Activated CD8-positive, alpha-beta T cell treated with anti-CD3 and anti-CD28 coated beads, Interleukin-2, amount 10 ng/mL, durations not matched to agents 7 days and 5 days (primary cell): Measurements from ENCODE around the gene LDLRAD3. TPM values are rescaled to one million over a fixed set of nuclear protein-coding genes. Genes with fewer than 3 reads are reported as not detected.
A peak's percentile ranks its signal among the peaks of the same experiment; 100 is the strongest.

Experiments
- ATAC-seq: fragments of 150-1000 bp; cut with Tn5 transposase; one replicate; pipeline ENCODE4 v1.10.0; 2021; ENCODE audit warnings: moderate library complexity
- CTCF ChIA-PET: fragments of 350-600 bp; sonication (Branson Sonifier 250); formaldehyde crosslinking; loops from one replicate; lab custom pipeline; 2021; ENCODE audit warnings: antibody characterized with exemption; lab: Charles Lee
- POLR2A ChIA-PET: fragments of 350-600 bp; sonication (Branson Sonifier 250); formaldehyde crosslinking; loops from one replicate; lab custom pipeline; 2021; ENCODE audit warnings: antibody characterized with exemption; lab: Charles Lee
- DNase-seq: peaks from one replicate; pipeline ENCODE4 v3.0.0-alpha.2; 2020
- H3K27ac Mint-ChIP-seq: one replicate; pipeline ENCODE4 v1.8.0; 2021; ENCODE audit warnings: mild to moderate bottlenecking, mixed read lengths
- H3K27me3 Mint-ChIP-seq: one replicate; pipeline ENCODE4 v1.8.0; 2021; ENCODE audit warnings: low read depth, mixed read lengths
- H3K36me3 Mint-ChIP-seq: one replicate; pipeline ENCODE4 v1.8.0; 2021; ENCODE audit warnings: low read depth, mixed read lengths
- H3K4me1 Mint-ChIP-seq: one replicate; pipeline ENCODE4 v1.8.0; 2021; ENCODE audit warnings: low read depth, mixed read lengths
- H3K4me3 Mint-ChIP-seq: one replicate; pipeline ENCODE4 v1.8.0; 2021; ENCODE audit warnings: mild to moderate bottlenecking, mixed read lengths
- H3K9me3 Mint-ChIP-seq: one replicate; pipeline ENCODE4 v1.8.0; 2022; ENCODE audit warnings: mixed read lengths; ENCODE audit not compliant: insufficient read depth
- total RNA-seq, 2 experiments: library from RNA; stranded (reverse); gene quantifications; one replicate each; pipeline ENCODE4 v1.2.3, GENCODE V29; 2021

Gene LDLRAD3
- total RNA-seq, 2 experiments from 2014 or later = 0.21 TPM; not detected in 1

DNA sequence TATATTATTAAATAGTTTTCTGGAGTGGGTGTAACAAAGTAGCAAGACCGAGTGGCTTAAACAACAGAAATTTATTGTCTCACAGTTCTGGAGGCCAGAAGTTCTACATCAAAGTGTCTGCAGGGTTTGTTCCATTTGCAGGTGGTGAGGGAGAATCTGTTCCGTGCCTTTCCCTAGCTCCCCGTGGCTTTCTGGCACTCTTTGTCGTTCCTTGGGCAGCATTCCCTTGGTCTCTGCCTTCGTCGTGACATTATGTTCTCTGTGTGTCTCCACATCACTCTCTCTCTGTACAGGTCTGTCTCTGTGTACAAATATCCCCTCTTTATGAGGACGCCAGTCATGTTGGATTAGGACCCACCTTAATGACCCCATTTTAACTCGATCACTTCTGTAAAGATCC, 38.2 kb downstream of the LDLRAD3 start:
- ATAC-seq (no peak), DNase-seq (no peak)
- no peaks in the 10 kb centered on the region for H3K36me3 Mint-ChIP-seq
- no peak overlapping the region for H3K27ac Mint-ChIP-seq
- POLR2A ChIA-PET = no interaction called here
- CTCF ChIA-PET = no interaction called here
- no peaks in the 10 kb centered on the region for H3K4me1 Mint-ChIP-seq
- peaks cover 1% of the 10 kb centered on the region for H3K27me3 Mint-ChIP-seq
- no peak overlapping the region for H3K4me3 Mint-ChIP-seq
- H3K9me3 Mint-ChIP-seq = no peaks in the 10 kb centered on the region

DNA sequence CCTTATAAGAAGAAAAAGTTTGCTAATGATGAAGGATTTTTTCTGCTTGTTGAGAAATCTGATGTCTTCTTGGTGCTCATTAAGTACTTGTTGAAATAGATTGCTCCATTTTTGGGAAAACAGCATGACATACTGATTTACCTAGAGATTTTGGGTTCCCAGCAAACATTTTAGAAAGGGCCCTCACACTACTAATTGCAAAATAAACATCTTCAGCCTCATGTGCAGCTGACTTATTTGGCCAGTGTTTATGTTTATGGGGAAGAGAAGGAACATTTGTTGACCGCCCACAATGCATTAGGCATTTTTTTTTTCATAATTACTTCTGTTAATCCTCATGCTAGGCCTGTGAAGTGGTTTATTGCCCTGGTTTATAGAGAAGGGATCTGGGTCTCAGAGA, 40.1 kb downstream of the LDLRAD3 start:
- H3K36me3 Mint-ChIP-seq = no peaks in the 10 kb centered on the region
- H3K9me3 Mint-ChIP-seq = no peaks in the 10 kb centered on the region
- ATAC-seq = no peak
- ChIA-PET CTCF (no interaction called here), POLR2A (no interaction called here)
- no peak overlapping the region for H3K4me3 Mint-ChIP-seq
- H3K27ac Mint-ChIP-seq = no peak overlapping the region
- H3K27me3 Mint-ChIP-seq = peaks cover 1% of the 10 kb centered on the region
- DNase-seq = no peak
- H3K4me1 Mint-ChIP-seq = no peaks in the 10 kb centered on the region

DNA sequence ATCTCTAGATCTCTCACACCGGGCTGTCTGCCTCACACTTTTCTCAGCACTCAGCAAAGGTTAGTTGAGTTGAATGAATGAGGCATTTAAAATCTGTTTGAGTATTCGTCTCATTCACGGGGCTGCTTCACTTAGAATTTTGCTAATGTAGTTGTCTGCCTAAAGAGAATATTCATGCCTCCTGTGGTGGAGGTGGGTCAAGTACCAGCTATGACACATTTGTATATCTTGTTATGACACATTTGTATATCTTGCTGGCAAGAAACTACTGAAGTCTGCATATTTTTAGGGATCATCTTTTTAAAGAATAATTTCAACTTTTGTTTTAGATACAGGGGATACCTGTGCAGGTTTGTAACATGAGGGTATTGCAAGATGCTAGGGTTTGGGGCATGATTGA, 43.1 kb downstream of the LDLRAD3 start:
- Mint-ChIP-seq H3K9me3 (no peaks in the 10 kb centered on the region), H3K4me1 (no peaks in the 10 kb centered on the region), H3K27me3 (peaks cover 12% of the 10 kb centered on the region), H3K27ac (no peak overlapping the region), H3K36me3 (no peaks in the 10 kb centered on the region), H3K4me3 (no peak overlapping the region)
- POLR2A ChIA-PET = no interaction called here
- no peak for ATAC-seq
- DNase-seq = no peak
- CTCF ChIA-PET = no interaction called here

DNA sequence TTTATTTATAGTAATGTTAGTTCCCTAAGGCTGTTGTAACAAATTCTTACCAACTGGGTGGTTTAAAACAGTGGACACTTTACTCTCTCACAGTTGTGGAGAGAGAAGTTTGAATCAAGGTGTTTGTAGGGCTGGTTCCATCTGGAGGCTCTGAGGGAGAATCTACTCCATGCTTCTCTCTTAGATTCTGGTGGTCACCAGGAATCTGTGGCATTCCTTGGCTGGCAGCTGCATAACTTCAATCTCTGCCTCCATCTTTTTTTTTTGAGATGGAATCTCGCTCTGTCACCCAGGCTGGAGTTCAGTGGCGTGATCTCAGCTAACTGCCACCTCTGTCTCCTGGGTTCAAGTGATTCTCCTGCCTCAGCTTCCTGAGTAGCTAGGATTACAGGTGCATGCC, 46.3 kb downstream of the LDLRAD3 start:
- peaks cover 4% of the 10 kb centered on the region for H3K9me3 Mint-ChIP-seq
- ATAC-seq = no peak
- no peak for DNase-seq
- CTCF ChIA-PET = no interaction called here
- no peak overlapping the region for H3K4me3 Mint-ChIP-seq
- H3K27me3 Mint-ChIP-seq = peaks cover 16% of the 10 kb centered on the region
- H3K27ac Mint-ChIP-seq = no peak overlapping the region
- peaks cover 5% of the 10 kb centered on the region for H3K36me3 Mint-ChIP-seq
- POLR2A ChIA-PET = no interaction called here
- H3K4me1 Mint-ChIP-seq = peaks cover 26% of the 10 kb centered on the region

DNA sequence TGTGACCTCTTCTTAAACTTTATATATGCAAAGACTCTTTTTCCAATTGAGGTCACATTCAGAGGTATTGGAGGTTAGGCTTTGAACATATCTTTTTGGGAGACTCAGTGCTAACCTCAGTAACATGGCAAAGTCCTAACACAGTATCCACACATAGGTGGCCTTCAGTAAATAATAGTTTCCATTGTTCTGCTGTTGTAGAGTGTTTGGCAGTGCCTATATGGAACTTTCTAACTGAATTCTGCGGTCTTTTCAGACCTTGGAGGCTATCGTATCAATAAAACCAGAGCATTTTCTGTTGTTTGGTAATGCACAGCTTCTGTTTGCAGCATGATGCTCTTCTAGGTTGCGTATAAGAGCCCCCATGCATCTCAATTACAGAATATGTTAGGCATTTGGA, 47.0 kb downstream of the LDLRAD3 start:
- no peak for ATAC-seq
- ChIA-PET POLR2A (no interaction called here), CTCF (no interaction called here)
- no peak overlapping the region for H3K4me3 Mint-ChIP-seq
- H3K36me3 Mint-ChIP-seq = peaks cover 7% of the 10 kb centered on the region
- H3K4me1 Mint-ChIP-seq = peaks cover 28% of the 10 kb centered on the region
- H3K27ac Mint-ChIP-seq = no peak overlapping the region
- peaks cover 18% of the 10 kb centered on the region for H3K27me3 Mint-ChIP-seq
- DNase-seq = no peak
- H3K9me3 Mint-ChIP-seq = peaks cover 4% of the 10 kb centered on the region

DNA sequence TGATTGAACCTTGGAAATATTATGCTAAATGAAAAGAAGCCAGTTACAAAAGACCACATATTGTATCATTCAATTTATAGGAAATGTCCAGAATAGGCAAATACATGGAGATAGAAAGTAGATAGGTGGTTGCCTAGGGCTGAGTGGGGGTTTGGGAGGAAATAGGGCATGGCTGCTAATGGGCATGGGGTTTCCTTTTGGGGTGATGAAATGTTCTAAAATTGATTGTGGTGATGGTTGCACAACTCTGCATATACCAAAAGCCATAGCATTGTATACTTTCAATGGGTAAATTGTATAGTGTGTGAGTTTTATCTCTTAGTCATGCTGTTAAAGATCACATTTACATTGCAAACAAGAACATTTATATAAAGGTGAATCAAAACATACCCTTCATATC, 48.7 kb downstream of the LDLRAD3 start:
- Mint-ChIP-seq H3K36me3 (peaks cover 8% of the 10 kb centered on the region), H3K9me3 (peaks cover 8% of the 10 kb centered on the region), H3K27ac (no peak overlapping the region), H3K4me1 (peaks cover 28% of the 10 kb centered on the region), H3K27me3 (peaks cover 24% of the 10 kb centered on the region), H3K4me3 (no peak overlapping the region)
- POLR2A ChIA-PET = no interaction called here
- no peak for ATAC-seq
- CTCF ChIA-PET = no interaction called here
- DNase-seq = no peak

DNA sequence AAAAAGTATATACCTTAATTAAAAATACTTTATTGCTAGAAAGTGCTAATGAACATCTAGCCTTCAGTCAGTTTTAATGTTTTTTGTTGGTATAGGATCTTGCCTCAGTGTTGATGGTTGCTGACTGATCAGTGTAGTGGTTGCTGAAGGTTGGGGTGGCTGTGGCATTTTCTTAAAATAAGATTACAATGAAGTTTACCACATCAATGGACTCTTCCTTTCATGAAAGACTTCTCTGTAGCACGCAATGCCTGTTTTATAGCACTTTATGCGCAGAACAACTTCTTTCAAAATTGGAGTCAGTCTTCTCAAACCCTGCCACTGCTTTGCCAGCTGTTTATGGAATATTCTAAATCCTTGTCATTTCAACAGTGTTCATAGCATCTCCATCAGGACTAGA, 50.6 kb downstream of the LDLRAD3 start:
- Mint-ChIP-seq H3K4me3 (no peak overlapping the region), H3K36me3 (peaks cover 8% of the 10 kb centered on the region), H3K4me1 (peaks cover 28% of the 10 kb centered on the region), H3K27ac (no peak overlapping the region), H3K27me3 (peaks cover 24% of the 10 kb centered on the region), H3K9me3 (peaks cover 8% of the 10 kb centered on the region)
- ChIA-PET CTCF (no interaction called here), POLR2A (no interaction called here)
- peak; percentile 82 for ATAC-seq
- peak; percentile 66 for DNase-seq

DNA sequence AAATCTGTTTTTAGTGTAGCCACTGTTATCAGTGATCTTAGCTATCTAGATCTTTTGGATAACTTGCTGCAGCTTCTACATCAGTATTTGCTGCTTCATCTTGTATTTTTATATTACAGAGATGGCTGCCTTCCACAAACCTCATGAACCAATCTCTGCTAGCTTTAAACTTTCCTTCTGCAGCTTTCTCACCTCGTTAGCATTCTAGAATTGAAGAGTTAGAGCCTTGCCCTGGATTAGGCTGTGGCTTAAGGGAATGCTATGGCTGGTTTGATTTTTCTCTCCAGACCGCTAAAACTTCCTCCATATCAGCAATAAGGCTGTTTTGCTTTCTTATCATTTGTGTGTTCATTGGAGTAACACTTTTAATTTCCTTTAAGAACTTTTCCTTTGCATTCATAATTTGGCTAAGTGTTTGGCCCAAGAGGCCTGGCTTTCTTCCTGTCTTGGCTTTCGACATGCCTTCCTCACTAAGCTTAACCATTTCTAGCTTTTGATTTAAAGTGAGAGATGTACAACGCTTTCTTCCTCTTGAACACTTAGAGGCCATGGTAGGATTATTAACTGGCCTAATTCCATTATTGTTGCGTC, 51.9 kb downstream of the LDLRAD3 start:
- no peak for ATAC-seq
- POLR2A ChIA-PET = no interaction called here

DNA sequence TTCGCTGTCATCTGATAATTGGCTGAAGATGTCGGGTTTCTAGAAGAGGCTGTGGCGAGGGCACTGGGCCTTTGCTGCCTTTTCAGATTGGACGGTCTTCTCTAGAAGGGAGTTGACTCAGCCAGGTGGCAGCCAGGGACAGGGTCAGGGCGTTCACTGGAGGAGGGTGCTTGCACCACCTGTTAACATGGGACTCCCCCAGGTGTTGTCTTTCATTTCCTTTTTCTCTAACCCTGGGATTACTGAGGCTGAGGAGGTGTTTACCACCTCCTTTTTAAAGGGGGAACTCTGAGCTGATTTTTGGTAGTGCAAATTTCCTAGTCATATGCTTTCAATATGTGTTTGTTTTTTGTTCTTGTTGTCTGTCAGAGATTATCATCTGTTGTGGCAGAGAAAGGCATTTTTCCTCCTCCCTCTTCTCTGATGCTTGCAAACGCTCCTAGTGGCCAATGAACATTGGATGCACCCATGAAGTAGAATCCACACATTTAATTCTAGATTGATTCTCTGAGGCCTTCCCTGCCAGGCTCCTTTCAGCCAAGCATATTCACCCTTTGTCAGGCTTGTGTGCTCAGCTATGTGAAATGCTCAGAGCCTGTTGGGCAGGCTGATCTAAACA, 54.1 kb downstream of the LDLRAD3 start:
- DNase-seq = no peak
- Mint-ChIP-seq H3K4me1 (peaks cover 20% of the 10 kb centered on the region), H3K27me3 (peaks cover 20% of the 10 kb centered on the region), H3K27ac (no peak overlapping the region), H3K36me3 (peaks cover 8% of the 10 kb centered on the region), H3K4me3 (no peak overlapping the region), H3K9me3 (peaks cover 8% of the 10 kb centered on the region)
- CTCF ChIA-PET = interaction anchor here (1.1 kb wide), 1 partner anchor 45 kb away, joined by 3 read pairs; no protein-coding TSS in a partner anchor
- no peak for ATAC-seq
- POLR2A ChIA-PET = no interaction called here

More for the DNA sequence above, 51.9 kb downstream of the LDLRAD3 start:
- no peak overlapping the region for H3K4me3 Mint-ChIP-seq
- H3K27me3 Mint-ChIP-seq = peaks cover 19% of the 10 kb centered on the region
- CTCF ChIA-PET = no interaction called here
- H3K36me3 Mint-ChIP-seq = peaks cover 8% of the 10 kb centered on the region
- peaks cover 28% of the 10 kb centered on the region for H3K4me1 Mint-ChIP-seq
- DNase-seq = no peak
- H3K9me3 Mint-ChIP-seq = peaks cover 8% of the 10 kb centered on the region
- no peak overlapping the region for H3K27ac Mint-ChIP-seq

DNA sequence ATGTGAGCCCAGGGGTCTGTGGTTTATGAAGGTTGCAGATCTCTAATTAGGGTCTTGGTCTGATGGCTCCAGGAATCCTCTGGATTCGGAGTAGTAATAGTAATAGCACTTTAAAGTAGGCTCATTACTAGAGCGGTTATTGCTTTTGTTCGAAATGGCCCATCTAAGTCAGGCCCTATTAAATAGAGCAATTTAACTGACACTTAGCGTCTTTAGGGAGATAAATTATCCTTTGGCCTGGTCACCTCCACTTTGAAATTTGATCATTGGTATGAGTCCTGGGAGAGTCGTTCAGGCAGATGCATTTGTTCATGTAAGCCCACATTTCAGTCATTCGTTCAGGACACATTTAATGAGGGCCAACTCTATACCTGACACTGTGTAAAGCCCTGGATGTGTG, 54.8 kb downstream of the LDLRAD3 start:
- CTCF ChIA-PET = interaction anchor here (1.1 kb wide), 1 partner anchor 44 kb away, joined by 3 read pairs; no protein-coding TSS in a partner anchor
- ATAC-seq = no peak
- Mint-ChIP-seq H3K36me3 (peaks cover 6% of the 10 kb centered on the region), H3K27me3 (peaks cover 19% of the 10 kb centered on the region), H3K27ac (no peak overlapping the region), H3K4me1 (peaks cover 14% of the 10 kb centered on the region), H3K9me3 (peaks cover 4% of the 10 kb centered on the region), H3K4me3 (no peak overlapping the region)
- POLR2A ChIA-PET = no interaction called here
- DNase-seq = no peak

DNA sequence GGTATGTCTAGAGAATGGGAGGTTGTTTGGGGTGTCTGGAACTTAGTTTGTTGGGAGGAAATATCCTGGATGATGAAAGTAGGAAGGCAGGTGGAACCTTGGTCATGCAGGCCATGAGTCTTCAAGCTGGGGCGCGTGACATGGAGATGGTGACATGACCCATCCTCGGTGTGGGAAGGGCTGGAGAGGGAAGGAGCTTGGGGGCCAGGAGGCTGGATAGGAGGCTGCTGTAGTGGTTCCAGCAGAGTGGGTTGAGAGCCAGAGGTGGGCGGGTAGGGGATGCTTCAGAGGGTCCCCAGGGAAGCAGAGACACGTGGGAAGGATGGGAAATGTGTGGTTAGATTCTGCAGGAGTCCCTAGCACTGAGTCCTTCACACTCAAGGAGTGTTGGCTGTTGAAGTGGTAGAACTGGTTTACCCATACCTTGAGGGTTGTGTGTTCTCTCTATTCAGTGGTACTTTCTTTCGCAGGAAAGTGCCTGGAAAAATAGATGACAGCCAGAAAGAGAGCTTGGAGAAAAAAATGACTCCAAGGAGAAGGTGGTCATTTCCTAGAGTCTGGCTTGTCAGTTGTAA, 56.8 kb downstream of the LDLRAD3 start:
- Mint-ChIP-seq H3K4me3 (no peak overlapping the region), H3K9me3 (peaks cover 12% of the 10 kb centered on the region), H3K36me3 (peaks cover 2% of the 10 kb centered on the region), H3K27ac (no peak overlapping the region), H3K4me1 (no peaks in the 10 kb centered on the region), H3K27me3 (peaks cover 15% of the 10 kb centered on the region)
- DNase-seq (no peak), ATAC-seq (no peak)
- ChIA-PET POLR2A (no interaction called here), CTCF (no interaction called here)

DNA sequence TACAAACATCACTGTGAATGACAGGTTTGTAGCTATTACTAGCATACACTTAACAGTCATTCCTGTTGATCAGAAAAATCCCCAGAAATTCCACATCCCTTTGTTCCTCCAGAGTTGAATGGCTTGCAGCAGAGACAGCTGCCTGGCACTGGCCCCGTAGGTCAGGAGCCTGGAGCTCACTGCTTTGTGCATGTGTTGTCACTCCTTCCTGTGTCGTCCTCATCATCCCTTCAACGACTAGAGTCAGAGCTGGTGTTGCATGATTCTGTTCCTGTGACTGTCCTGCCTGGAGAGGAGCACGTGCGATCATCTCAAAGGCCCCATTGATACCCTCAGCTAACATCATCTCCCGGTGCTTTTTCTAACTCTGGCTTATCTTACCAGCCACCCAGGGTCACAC, 58.3 kb downstream of the LDLRAD3 start:
- Mint-ChIP-seq H3K36me3 (no peaks in the 10 kb centered on the region), H3K9me3 (peaks cover 8% of the 10 kb centered on the region), H3K4me3 (no peak overlapping the region), H3K27ac (no peak overlapping the region), H3K27me3 (peaks cover 11% of the 10 kb centered on the region), H3K4me1 (no peaks in the 10 kb centered on the region)
- ChIA-PET CTCF (no interaction called here), POLR2A (no interaction called here)
- no peak for DNase-seq
- no peak for ATAC-seq
